Muscle of leg (tissue), 11 donors: ENCODE data around the gene ZDHHC5. TPM values are rescaled to one million over a fixed set of nuclear protein-coding genes. Genes with fewer than 3 reads are reported as not detected.
"Not testable (repeated sequence)": the region's sequence is repeated elsewhere in the genome, so short reads cannot be mapped to it uniquely, and the experiment has no call there.

Experiments
- DNase-seq: peaks from one replicate; pipeline ENCODE4 v3.0.0; 2013
- H3K27ac ChIP-seq: one replicate; pipeline ENCODE4 v1.5.1; 2013; ENCODE audit warnings: mild to moderate bottlenecking, low read length, control low read depth
- H3K27me3 ChIP-seq: one replicate; pipeline ENCODE4 v1.6.1; 2013; ENCODE audit warnings: low read length; ENCODE audit not compliant: control insufficient read depth, insufficient read depth
- H3K36me3 ChIP-seq: one replicate; pipeline ENCODE4 v1.6.1; 2013; ENCODE audit warnings: low read length; ENCODE audit not compliant: control insufficient read depth, insufficient read depth
- H3K4me1 ChIP-seq: one replicate; pipeline ENCODE4 v1.6.1; 2013; ENCODE audit warnings: low read length; ENCODE audit not compliant: control insufficient read depth, insufficient read depth
- H3K4me3 ChIP-seq: one replicate; pipeline ENCODE4 v1.5.1; 2013; ENCODE audit warnings: low read length, control low read depth
- H3K9me3 ChIP-seq: replicated peaks from 2 replicates; pipeline ENCODE4 v1.6.1; 2013; ENCODE audit warnings: low read depth, low read length; ENCODE audit not compliant: control insufficient read depth
- WGBS: methylation state at CpG from one replicate; pipeline ENCODE4 v1.1.5; 2013; ENCODE audit warnings: missing lambda C conversion rate; ENCODE audit not compliant: insufficient coverage; 5-methylcytosine and 5-hydroxymethylcytosine counted together
- polyA plus RNA-seq, 8 donors: library from polyadenylated mRNA; unstranded; fragments of 120-200 nt; gene quantifications; one replicate each; pipeline versions ENCODE4 v1.2.1 to v1.2.3, GENCODE V29; 2013; ENCODE audit warnings: inconsistent platforms in 1 of 8, low replicate concordance in 1 of 8; ENCODE audit not compliant: insufficient read length in 8 of 8, insufficient read depth in 1 of 8
- total RNA-seq: library from RNA; stranded (reverse); fragments of 120-200 nt; gene quantifications from one replicate; pipeline ENCODE4 v1.2.4, GENCODE V29; 2013

Gene ZDHHC5
- total and polyA plus RNA-seq, 9 donors, result 13.5 to 40.3 (median 31.7) TPM

GRCh38 chr11:57648801-57649735, 18.8 kb upstream of the ZDHHC5 start:
- peak overlapping the region; percentile 38 for H3K4me3 ChIP-seq
- WGBS, result 2% methylated on average over 18 of the region's 23 CpGs
- peak overlapping the region; percentile 22 for H3K27ac ChIP-seq
- peak; percentile 60 for DNase-seq
- no peaks in the 10 kb centered on the region for H3K36me3 ChIP-seq
- H3K9me3 ChIP-seq, result no peaks in the 10 kb centered on the region
- H3K4me1 ChIP-seq, result peaks cover 63% of the 10 kb centered on the region
- peaks cover 48% of the 10 kb centered on the region for H3K27me3 ChIP-seq

GRCh38 chr11:57649826-57650738, 17.8 kb upstream of the ZDHHC5 start, which contains the start of gene YPEL4:
Gene YPEL4, minus strand, starts transcription at chr11:57649912. Its CDS starts 2,805 bp downstream, at chr11:57647107.
- H3K9me3 ChIP-seq, result no peaks in the 10 kb centered on the region
- WGBS, result 3% methylated on average over 8 of the region's 15 CpGs
- H3K27me3 ChIP-seq, result peaks cover 48% of the 10 kb centered on the region
- H3K4me1 ChIP-seq, result peaks cover 55% of the 10 kb centered on the region
- H3K4me3 ChIP-seq, result peak within 1 kb of the TSS; percentile 38
- H3K27ac ChIP-seq, result peak within 1 kb of the TSS; percentile 22
- H3K36me3 ChIP-seq, result no peaks in the 10 kb centered on the region
- DNase-seq, result peak; percentile 86

DNA sequence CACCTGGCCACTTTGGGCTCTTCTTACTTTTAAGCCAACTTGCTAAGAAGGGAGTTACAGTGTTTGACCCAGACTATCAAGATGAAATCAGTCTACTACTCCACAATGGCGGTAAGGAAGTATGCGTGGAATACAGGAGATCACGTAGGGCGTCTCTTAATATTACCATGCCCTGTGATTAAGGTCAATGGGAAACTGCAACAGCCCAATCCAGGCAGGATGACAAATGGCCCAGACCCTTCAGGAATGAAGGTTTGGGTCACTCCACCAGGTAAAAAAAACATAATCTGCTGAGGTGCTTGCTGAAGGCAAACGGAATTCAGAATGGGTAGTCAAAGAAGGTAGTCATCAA, 17.2 kb upstream of the ZDHHC5 start:
- Histone ChIP-seq H3K9me3 (no peaks in the 10 kb centered on the region), H3K4me3 (no peak overlapping the region), H3K27me3 (peaks cover 48% of the 10 kb centered on the region), H3K4me1 (peaks cover 49% of the 10 kb centered on the region), H3K27ac (no peak overlapping the region), H3K36me3 (no peaks in the 10 kb centered on the region)
- no peak for DNase-seq
- WGBS, result 22% methylated on average over 2 of the region's 5 CpGs

DNA sequence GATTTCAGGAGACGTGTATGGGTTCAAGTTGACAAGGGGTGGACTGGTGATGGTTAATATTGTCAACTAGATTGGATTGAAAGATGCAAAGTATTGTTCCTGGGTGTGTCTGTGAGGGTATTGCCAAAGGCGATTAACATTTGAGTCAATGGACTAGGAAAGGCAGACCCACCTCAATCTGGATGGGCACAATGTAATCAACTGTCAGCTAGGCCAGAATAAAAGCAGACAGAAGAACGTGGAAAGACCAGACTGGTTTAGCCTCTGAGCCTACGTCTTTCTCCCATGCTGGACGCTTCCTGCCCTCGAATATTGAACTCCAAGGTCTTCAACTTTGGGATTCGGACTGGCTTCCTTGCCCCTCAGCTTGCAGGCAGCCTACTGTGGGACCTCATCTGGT, 16.5 kb upstream of the ZDHHC5 start:
- Histone ChIP-seq H3K9me3 (no peaks in the 10 kb centered on the region), H3K4me1 (peaks cover 42% of the 10 kb centered on the region), H3K27ac (no peak overlapping the region), H3K36me3 (no peaks in the 10 kb centered on the region), H3K27me3 (peaks cover 43% of the 10 kb centered on the region), H3K4me3 (no peak overlapping the region)
- DNase-seq, result no peak
- WGBS, result 76% methylated on average over 7 of the region's 7 CpGs

DNA sequence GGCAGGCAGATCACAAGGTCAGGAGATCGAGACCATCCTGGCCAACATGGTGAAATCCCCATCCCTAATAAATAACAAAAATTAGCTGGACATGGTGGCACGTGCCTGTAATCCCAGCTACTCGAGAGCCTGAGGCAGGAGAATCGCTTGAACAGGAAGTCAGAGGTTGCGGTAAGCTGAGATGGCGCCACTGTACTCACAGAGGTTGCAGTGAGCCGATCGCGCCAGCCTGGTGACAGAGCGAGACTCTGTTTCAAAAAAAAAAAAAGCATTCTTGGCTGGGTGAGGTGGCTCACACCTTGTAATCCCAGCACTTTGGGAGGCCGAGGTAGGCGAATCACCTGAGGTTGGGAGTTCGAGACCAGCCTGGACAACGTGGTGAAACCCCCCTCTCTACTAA, 15.7 kb upstream of the ZDHHC5 start:
- not testable (repeated sequence) for H3K9me3 ChIP-seq, H3K4me3 ChIP-seq, H3K27ac ChIP-seq, H3K36me3 ChIP-seq
- Histone ChIP-seq H3K4me1 (peaks cover 40% of the 10 kb centered on the region), H3K27me3 (peaks cover 35% of the 10 kb centered on the region)
- DNase-seq, result peak; percentile 16
- WGBS, result 71% methylated on average over 9 of the region's 14 CpGs

DNA sequence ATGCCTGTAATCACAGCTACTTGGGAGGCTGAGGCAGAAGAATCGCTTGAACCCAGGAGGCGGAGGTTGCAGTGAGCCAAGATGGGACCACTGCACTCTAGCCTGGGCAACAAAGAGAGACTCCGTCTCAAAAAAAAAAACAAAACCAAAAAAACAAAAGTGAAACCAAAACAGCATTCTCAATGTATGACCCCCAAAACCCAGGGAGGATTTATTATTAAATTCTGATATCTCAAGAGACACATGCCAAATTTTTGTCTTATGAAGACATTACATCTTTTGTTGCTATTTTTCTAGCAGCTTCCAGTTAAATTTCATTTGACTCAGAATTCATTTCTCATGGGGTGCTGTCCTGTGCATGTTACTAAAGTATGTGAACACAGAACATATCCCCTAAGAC, 15.3 kb upstream of the ZDHHC5 start:
- H3K27me3 ChIP-seq, result peaks cover 30% of the 10 kb centered on the region
- DNase-seq, result peak; percentile 19
- no peaks in the 10 kb centered on the region for H3K9me3 ChIP-seq
- WGBS, result 94% methylated on average over 2 of the region's 3 CpGs
- no peak overlapping the region for H3K4me3 ChIP-seq
- peaks cover 36% of the 10 kb centered on the region for H3K4me1 ChIP-seq
- H3K36me3 ChIP-seq, result no peaks in the 10 kb centered on the region
- peak overlapping the region; percentile 13 for H3K27ac ChIP-seq

GRCh38 chr11:57653163-57653562, 14.8 kb upstream of the ZDHHC5 start:
- no peaks in the 10 kb centered on the region for H3K9me3 ChIP-seq
- peak overlapping the region; percentile 13 for H3K27ac ChIP-seq
- 17% methylated on average over 1 of the region's 3 CpGs for whole genome bisulfite sequencing
- no peak overlapping the region for H3K4me3 ChIP-seq
- peaks cover 31% of the 10 kb centered on the region for H3K4me1 ChIP-seq
- H3K36me3 ChIP-seq, result no peaks in the 10 kb centered on the region
- no peak for DNase-seq
- H3K27me3 ChIP-seq, result peaks cover 26% of the 10 kb centered on the region

GRCh38 chr11:57656885-57657193, 11.1 kb upstream of the ZDHHC5 start:
- DNase-seq, result no peak
- H3K27me3 ChIP-seq, result peaks cover 5% of the 10 kb centered on the region
- peaks cover 6% of the 10 kb centered on the region for H3K4me1 ChIP-seq
- peaks cover 23% of the 10 kb centered on the region for H3K36me3 ChIP-seq
- WGBS, result 7% methylated on average over 2 of the region's 5 CpGs
- H3K27ac ChIP-seq, result peak overlapping the region; percentile 94
- H3K9me3 ChIP-seq, result no peaks in the 10 kb centered on the region
- H3K4me3 ChIP-seq, result peak overlapping the region; percentile 57

DNA sequence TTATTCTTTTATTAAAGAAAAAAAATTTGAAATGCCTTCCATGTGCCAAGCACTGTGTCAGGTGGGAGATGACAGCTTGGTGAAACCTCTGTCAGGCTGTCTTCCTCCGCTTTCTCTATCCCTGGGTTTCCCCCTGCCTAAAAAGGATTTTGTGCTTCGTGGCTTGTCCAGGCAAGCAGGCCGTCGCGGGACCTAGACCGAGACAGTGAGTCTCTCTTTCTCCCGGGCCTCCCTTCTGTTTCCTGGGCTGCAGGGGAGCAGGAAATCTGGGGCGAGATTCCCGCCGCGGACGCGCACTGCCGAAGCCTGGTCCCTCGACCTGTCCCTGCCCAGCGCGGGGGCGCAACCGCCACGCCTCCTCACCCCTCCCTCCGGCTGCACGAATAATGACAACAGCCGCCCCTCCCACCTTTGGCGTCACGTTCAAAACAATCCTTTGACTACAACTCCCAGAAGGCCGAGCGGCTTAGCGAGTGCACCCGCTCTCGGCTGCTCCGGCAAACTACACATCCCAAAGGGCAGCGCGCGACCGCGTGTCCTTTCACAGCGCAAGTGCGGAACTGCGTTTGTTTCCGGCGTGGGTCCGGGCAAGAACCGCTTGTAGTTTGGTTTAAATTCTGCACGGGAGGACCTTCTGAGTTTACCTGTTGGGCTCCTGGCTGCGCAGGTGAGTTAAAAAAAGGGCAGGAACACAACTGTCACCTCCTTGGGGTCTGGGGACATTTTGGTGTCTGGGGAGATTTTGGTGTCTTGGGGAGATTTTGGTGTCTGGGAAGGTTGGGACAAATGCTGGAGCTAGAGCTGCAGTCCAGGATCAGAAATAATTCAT, 10.5 kb upstream of the ZDHHC5 start, which contains the start of gene CLP1:
Gene CLP1 (plus strand): TSS at position 569 of the 829 bp plus-strand sequence. CDS start 1,715 bp downstream, outside the sequence.
- peak; percentile 100 for DNase-seq

More for the DNA sequence above, 10.5 kb upstream of the ZDHHC5 start, which contains the start of gene CLP1:
- H3K36me3 ChIP-seq, result peaks cover 26% of the 10 kb centered on the region
- under 1% methylated on average over 44 of the region's 45 CpGs for WGBS
- H3K4me1 ChIP-seq, result peaks cover 6% of the 10 kb centered on the region
- H3K27ac ChIP-seq, result peak within 1 kb of the TSS; percentile 94
- no peaks in the 10 kb centered on the region for H3K9me3 ChIP-seq
- H3K27me3 ChIP-seq, result peaks cover 2% of the 10 kb centered on the region
- peak within 1 kb of the TSS; percentile 77 for H3K4me3 ChIP-seq
